ENCODE data around the gene RSPO4. TPM values are rescaled to one million over a fixed set of nuclear protein-coding genes. Genes with fewer than 3 reads are reported as not detected.

Gene RSPO4
- total RNA-seq, 1 donor from 2014 or later = not detected

DNA sequence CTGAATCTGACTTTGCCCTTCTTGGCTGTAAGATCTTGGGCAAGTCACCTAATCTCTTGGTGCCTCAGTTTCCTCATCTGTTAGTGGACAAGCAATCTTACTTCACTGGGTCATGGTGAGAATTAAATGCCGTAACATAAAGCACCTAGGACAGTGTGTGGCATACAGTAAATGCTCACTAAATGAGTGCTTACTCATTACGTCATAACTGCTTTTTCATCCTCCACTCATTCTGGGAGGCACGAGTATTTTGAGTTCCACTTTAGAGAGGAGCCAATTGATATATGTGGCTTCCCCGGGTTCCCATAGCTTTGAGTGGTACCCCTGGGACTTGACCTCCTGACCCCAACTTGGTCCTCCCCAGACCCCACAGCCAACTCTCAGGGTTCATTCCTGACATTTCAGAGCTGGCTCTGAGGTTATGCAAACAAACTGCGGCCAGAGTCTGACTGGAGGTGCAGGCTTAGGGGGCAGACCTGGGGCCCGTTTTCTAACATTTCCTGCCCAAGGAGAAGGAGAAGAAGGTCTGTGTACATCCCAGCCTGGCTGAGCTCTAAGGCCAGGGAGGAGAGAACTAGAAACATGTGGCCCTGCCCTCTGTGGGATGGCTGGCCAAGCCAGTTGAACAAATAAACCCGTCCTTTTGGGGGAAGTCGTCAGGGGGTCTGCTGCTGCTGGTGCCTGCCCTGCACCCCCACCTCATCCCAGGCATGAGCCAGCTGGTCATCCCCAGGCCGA lies 91.8 kb downstream of the RSPO4 start:
- DNase-seq (ENCODE audit: low read depth, low spot score) = no peak

DNA sequence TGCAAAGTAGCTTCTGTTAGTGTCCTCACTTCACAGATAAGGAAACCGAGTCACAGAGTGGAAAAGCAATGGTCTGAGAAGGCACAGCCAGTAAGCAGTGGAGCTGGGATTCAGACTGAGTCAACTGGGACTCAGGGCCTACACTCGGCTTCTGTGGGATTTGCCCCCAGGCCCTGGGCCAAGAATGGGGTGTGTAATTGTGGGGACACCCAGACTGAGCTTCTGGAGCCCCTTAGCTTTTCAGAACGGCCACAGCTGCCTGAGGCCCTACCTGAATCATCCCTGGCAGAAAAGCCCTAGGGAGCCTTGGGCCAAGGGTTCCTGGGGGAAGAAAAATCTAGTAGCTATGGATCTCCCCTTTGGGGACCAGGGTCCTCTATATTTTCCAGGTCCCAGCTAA lies 92.5 kb downstream of the RSPO4 start:
- no peak for DNase-seq (ENCODE audit: low read depth, low spot score)

Other genes with a start within 250 kb of the RSPO4 start
- not detected in 2 replicates for gene SLC52A3, start 233.8 kb downstream of the RSPO4 start, total RNA-seq
- 2.8 and 3.3 TPM in 2 replicates for gene FAM110A, start 168.6 kb downstream of the RSPO4 start, total RNA-seq
- gene ANGPT4, start 86.0 kb downstream of the RSPO4 start, total RNA-seq = not detected in 2 replicates
- 32.4 and 39.9 TPM in 2 replicates for gene PSMF1, start 116.3 kb upstream of the RSPO4 start, total RNA-seq
- 0.07 TPM in 1 of 2 replicates, not detected in the other for gene TMEM74B, start 182.7 kb upstream of the RSPO4 start, total RNA-seq
- 0.07 TPM in 1 of 2 replicates, not detected in the other for gene C20orf202, start 201.1 kb upstream of the RSPO4 start, total RNA-seq
- gene RAD21L1, start 223.7 kb upstream of the RSPO4 start, total RNA-seq = 0.14 and 0.26 TPM in 2 replicates